Motor neuron (in vitro differentiated cells): ENCODE measurements around the gene FAM114A1. TPM values are rescaled to one million over a fixed set of nuclear protein-coding genes. Genes with fewer than 3 reads are reported as not detected.
A peak's percentile ranks its signal among the peaks of the same experiment; 100 is the strongest.
"Not testable (repeated sequence)": the region's sequence is repeated elsewhere in the genome, so short reads cannot be mapped to it uniquely, and the experiment has no call there.

Experiments
- ATAC-seq, 8 experiments: fragments of 200-7000 bp; cut with Tn5 transposase; replicated peaks in 6 of 8; 2 replicates each; pipeline ENCODE4 v1.8.0; 2021; ENCODE audit warnings: mild to moderate bottlenecking in 8 of 8, moderate library complexity in 8 of 8
- H3K27ac ChIP-seq, 2 donors: fragments of 250-450 bp; sonication (Bioruptor Pico); 2 replicates each; pipeline ENCODE4 v1.9.0; 2021; ENCODE audit warnings: antibody characterized with exemption in 2 of 2, mild to moderate bottlenecking in 2 of 2, moderate library complexity in 1 of 2
- H3K4me1 ChIP-seq, 2 donors: fragments of 250-450 bp; sonication (Bioruptor Pico); replicated peaks in 1 of 2; 2 replicates each; pipeline ENCODE4 v1.6.1; 2021; ENCODE audit warnings: antibody characterized with exemption in 2 of 2, mild to moderate bottlenecking in 2 of 2, moderate library complexity in 1 of 2
- H3K4me3 ChIP-seq, 5 donors: fragments of 250-450 bp; sonication (Bioruptor Pico); 2 replicates each; pipeline ENCODE4 v1.9.0; 2021; ENCODE audit warnings: antibody characterized with exemption in 5 of 5, mild to moderate bottlenecking in 5 of 5, moderate library complexity in 4 of 5
- WGBS, 10 experiments: fragments of 450-650 bp; shearing (Covaris generic); methylation state at CpG; one replicate each; pipeline ENCODE4 v1.0.0; 2022; 5-methylcytosine and 5-hydroxymethylcytosine counted together
- in situ Hi-C, 9 experiments: fragments of 400-800 bp; cut with MboI; loops; one replicate each; pipeline ENCODE4 v1.15.0; 2021; ENCODE audit warnings: low sequenced_read_pairs in 9 of 9, low pct_unique_long_range_greater_than_20kb in 2 of 9; ENCODE audit not compliant: unreplicated experiment in 9 of 9
- total RNA-seq, 8 experiments: library from RNA; unstranded; fragments of 300-600 nt; gene quantifications; 2 replicates each; pipeline versions ENCODE4 v1.2.3 to v1.2.4, GENCODE V29; 2022

The FAM114A1 gene
- total RNA-seq, 8 experiments from 2014 or later: 6.4 to 88.4 (median 9.7) TPM

DNA sequence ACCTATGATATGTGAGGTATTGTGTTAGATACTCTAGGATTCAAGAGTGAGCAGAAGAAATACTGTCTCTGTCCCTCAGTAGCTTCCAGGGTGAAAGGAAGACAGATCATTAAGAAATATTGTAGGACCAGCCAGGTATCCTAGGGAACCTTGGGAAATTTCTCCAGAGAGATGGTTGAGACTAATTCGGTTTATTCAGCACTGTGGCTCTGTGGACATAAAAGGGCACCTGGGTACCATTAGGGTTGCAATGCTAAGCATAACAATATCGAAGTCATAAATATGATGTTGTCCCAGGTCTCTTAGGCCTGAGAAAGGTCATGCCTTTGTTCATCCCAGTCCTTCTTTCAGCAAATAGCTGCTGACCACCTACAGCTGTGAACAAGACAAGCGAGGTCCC is 61.0 kb downstream of the FAM114A1 start:
- 0 to 100% (median 48%) methylated on average over 1 to 3 of the region's 3 CpGs; no CpG with 5 or more reads in 4 of the 10 experiments for WGBS, 10 experiments
- Histone ChIP-seq H3K4me3 (no peak overlapping the region), H3K27ac (peak overlapping the region in 1 of 2 donors; percentile 22), H3K4me1 (peaks cover 56 to 73% of the 10 kb centered on the region in 2 donors)
- in situ Hi-C loops: loop anchor here in 1 of 9 experiments (25.0 kb wide), 1 partner anchor 209 kb away; no protein-coding TSS in a partner anchor
- peak in 2 of 8 experiments; percentile 1 to 78 for ATAC-seq

DNA sequence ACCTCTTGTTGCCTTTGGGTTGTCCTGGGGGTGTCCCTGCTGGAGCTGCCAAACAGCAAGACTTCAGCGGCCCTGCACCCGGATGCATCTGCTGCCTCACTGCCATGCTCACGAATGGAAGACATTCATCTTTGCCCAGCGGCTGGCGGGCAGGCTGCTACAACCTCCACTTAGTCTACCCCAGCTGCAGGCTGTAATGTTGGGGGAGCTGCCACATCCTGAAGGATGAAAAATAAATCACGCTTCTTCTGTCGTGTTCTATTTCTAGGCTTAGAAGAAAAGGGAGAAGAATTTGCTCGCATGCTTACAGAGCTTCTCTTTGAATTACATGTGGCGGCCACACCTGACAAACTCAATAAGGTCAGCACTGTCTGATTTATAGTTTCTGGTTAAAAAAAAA is 61.4 kb downstream of the FAM114A1 start:
- Histone ChIP-seq H3K4me3 (no peak overlapping the region), H3K4me1 (peaks cover 52 to 69% of the 10 kb centered on the region in 2 donors), H3K27ac (peak overlapping the region in 1 of 2 donors; percentile 22)
- ATAC-seq: peak in 5 of 8 experiments; percentile 12 to 64 (median 26)
- in situ Hi-C loops: loop anchor here in 1 of 9 experiments (25.0 kb wide), 1 partner anchor 208 kb away; no protein-coding TSS in a partner anchor
- 39 to 100% (median 68%) methylated on average over 2 to 6 of the region's 9 CpGs; no CpG with 5 or more reads in 2 of the 10 experiments for WGBS, 10 experiments

DNA sequence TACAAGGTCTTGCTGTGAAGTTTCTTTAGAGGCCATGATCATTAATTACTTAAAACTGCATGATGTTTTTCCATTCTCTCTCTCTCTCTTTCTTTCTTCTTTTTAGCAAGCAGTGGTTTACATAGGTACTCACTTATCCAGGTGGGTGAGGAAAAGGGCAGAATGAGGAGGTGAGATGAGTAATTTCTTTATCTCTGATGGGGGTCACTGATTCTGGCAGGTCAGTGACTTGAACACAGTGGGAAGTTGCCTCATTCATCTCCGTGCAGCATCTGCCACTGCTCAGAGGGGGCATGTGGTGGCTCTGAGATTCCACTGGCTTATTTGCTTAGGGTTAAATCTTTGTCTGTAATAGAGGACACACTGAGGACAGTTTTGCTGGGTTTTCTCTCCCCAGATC is 62.6 kb downstream of the FAM114A1 start:
- Histone ChIP-seq H3K27ac (no peak overlapping the region), H3K4me1 (peaks cover 41 to 57% of the 10 kb centered on the region in 2 donors), H3K4me3 (no peak overlapping the region)
- 0 to 100% (median 14%) methylated on average over 1 of the region's 1 CpG; no CpG with 5 or more reads in 5 of the 10 experiments for WGBS, 10 experiments
- ATAC-seq: peak in 5 of 8 experiments; percentile 31 to 59 (median 43)
- in situ Hi-C loops: loop anchor here in 1 of 9 experiments (25.0 kb wide), 1 partner anchor 207 kb away; no protein-coding TSS in a partner anchor

DNA sequence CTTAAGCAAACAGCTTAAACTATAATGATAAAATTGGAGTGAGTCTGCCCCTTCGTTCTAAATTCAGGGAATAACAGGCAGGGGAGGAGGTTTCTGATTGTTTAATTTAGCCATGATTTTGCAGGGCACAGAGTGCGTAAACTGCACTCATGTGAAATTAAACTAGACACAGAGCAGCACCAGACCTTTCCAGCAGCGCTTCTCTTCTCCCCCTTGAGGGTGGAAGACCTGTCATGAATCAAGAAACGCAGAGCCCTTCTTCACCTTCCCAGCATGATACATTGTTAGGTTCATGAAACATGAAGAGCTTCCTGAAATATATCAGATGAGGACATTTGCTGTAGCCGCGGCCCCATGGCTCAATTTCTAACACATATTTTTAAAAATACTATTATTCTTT is 63.1 kb downstream of the FAM114A1 start:
- in situ Hi-C loops: loop anchor here in 1 of 9 experiments (25.0 kb wide), 1 partner anchor 207 kb away; no protein-coding TSS in a partner anchor
- WGBS, 10 experiments: 0 to 100% (median 47%) methylated on average over 1 to 6 of the region's 6 CpGs; no CpG with 5 or more reads in 1 of the 10 experiments
- H3K4me3 ChIP-seq: no peak overlapping the region
- H3K4me1 ChIP-seq: peaks cover 39 to 52% of the 10 kb centered on the region in 2 donors
- H3K27ac ChIP-seq: no peak overlapping the region
- peak in 5 of 8 experiments; percentile 21 to 85 (median 72) for ATAC-seq

DNA sequence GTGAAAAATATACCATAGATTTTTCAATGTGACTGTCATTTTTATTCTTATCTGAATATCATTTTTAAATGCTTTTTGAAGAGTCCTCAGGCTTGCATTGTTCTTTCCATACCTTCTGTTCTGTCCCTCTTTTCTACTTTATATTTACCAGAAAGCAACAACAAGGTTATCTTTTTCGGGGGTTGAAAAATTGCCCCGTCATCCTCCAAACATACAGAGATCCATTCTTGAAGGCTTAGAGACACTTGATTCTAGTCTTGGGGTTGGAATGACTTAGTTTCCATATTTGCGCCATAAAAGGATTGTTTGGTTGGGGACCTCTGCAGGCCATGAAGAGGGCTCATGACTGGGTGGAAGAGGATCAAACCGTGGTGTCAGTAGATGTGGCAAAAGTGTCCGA is 63.5 kb downstream of the FAM114A1 start:
- H3K4me3 ChIP-seq: no peak overlapping the region
- H3K4me1 ChIP-seq: peaks cover 35 to 48% of the 10 kb centered on the region in 2 donors
- no peak overlapping the region for H3K27ac ChIP-seq
- WGBS, 10 experiments: 80 to 100% (median 91%) methylated on average over 1 to 5 of the region's 5 CpGs; no CpG with 5 or more reads in 1 of the 10 experiments
- no peak for ATAC-seq
- in situ Hi-C loops: loop anchor here in 1 of 9 experiments (25.0 kb wide), 1 partner anchor 206 kb away; no protein-coding TSS in a partner anchor

DNA sequence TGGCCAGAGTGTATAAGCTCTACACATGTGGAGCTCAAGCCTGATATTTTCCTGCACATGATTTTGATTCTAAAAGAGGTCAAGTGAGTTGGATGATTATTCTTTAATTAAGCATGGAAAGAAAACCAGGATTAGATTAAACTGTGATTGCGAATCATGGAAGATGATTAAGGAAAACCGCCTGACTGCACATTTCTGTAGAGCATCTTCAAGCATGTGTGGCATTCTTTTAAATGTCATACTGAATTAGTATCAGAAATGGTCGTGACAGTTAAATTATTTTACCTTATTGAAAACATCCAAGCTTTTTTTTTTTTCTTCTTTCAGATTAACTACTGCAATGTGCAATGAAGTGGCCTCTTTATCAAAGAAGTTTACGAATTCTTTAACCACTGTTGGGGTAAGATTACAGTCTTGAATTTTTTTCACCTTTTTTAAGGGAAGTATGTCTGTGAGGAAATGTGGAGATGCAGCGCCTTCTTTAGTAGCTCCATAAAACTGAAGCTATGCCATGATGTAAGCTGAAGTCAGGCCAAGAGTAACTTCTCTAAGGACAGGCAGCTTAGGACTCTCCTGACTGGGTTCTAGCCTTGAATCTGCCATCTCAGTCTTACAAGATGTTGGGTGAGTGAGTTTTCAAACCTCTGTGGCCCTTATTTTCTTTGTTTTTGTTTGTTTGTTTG is 67.9 kb downstream of the FAM114A1 start:
- no peak for ATAC-seq

DNA sequence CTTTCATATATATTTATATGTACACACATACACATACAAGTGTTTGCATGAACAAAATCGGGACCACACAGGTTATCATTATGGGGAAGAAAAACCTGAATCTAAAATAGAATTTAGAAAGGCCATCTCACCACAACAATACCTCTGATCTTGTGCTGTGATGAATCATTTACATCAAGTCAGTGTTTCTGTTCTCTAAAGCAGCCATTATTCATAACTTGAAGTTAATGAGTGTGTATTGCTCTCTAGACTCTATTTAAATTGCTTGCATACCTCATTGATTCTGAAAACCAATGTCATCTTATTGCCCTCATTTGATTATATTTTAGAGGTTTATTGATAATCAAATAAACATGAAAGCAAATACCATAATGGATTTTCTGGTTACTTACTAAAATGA is 71.6 kb downstream of the FAM114A1 start:
- in situ Hi-C loops: loop anchor here in 1 of 9 experiments (25.0 kb wide), 1 partner anchor 198 kb away; no protein-coding TSS in a partner anchor
- H3K27ac ChIP-seq: no peak overlapping the region
- no peak overlapping the region for H3K4me3 ChIP-seq
- 33 to 100% (median 95%) methylated on average over 1 of the region's 1 CpG; no CpG with 5 or more reads in 4 of the 10 experiments for WGBS, 10 experiments
- peak in 7 of 8 experiments; percentile 32 to 69 (median 56) for ATAC-seq
- H3K4me1 ChIP-seq: peaks cover 6 to 31% of the 10 kb centered on the region in 2 donors

More for the DNA sequence above, 67.9 kb downstream of the FAM114A1 start:
- in situ Hi-C loops: loop anchor here in 1 of 9 experiments (25.0 kb wide), 1 partner anchor 202 kb away; no protein-coding TSS in a partner anchor
- Histone ChIP-seq H3K4me3 (no peak overlapping the region), H3K27ac (no peak overlapping the region), H3K4me1 (peaks cover 9 to 30% of the 10 kb centered on the region in 2 donors)
- WGBS, 10 experiments: 51 to 100% (median 89%) methylated on average over 2 to 5 of the region's 5 CpGs

DNA sequence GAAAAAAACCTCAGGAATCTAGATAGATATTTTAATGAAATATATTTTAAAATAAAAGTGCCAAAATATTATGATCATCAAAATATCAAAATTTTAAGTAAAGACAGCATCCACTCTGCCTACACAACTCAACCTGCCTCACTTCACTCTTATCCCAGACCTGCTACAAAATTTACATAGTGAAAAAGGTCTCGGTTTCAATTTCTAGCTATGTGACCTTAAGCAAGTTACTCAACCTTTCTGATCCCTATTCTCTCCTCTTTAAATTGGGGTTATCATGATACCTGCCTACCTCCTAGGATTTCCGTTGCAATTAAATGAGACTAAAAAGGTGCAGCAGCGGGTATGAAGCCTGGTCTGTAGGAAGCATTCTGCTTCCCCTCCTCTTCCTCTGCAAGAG is 72.9 kb downstream of the FAM114A1 start:
- in situ Hi-C loops: loop anchor here in 1 of 9 experiments (25.0 kb wide), 1 partner anchor 197 kb away; no protein-coding TSS in a partner anchor
- Histone ChIP-seq H3K27ac (no peak overlapping the region), H3K4me3 (no peak overlapping the region), H3K4me1 (peaks cover 14 to 44% of the 10 kb centered on the region in 2 donors)
- 80 to 100% (median 94%) methylated on average over 1 to 3 of the region's 3 CpGs; no CpG with 5 or more reads in 1 of the 10 experiments for WGBS, 10 experiments
- no peak for ATAC-seq

DNA sequence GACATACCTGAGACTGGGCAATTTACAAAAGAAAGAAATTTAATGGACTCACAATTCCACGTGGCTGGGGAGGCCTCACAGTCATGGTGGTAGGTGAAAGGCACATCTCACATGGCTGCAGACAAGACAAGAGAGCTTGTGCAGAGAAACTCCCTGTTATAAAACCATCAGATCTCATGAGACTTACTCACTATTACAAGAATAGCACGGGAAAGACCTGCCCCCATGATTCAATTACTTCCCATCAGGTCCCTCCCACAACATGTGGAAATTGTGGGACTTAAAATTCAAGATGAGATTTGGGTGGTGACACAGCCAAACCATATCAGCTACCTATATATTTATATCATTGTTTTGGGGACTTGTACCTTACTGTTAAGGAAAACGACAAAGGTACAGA is 74.3 kb downstream of the FAM114A1 start:
- H3K4me3 ChIP-seq, H3K27ac ChIP-seq: not testable (repeated sequence)
- in situ Hi-C loops: loop anchor here in 1 of 9 experiments (25.0 kb wide), 1 partner anchor 195 kb away; no protein-coding TSS in a partner anchor
- peaks cover 19 to 56% of the 10 kb centered on the region in 2 donors for H3K4me1 ChIP-seq
- 21 to 100% (median 66%) methylated on average over 1 to 3 of the region's 3 CpGs; no CpG with 5 or more reads in 2 of the 10 experiments for WGBS, 10 experiments
- ATAC-seq: peak in 6 of 8 experiments; percentile 55 to 83 (median 70)

DNA sequence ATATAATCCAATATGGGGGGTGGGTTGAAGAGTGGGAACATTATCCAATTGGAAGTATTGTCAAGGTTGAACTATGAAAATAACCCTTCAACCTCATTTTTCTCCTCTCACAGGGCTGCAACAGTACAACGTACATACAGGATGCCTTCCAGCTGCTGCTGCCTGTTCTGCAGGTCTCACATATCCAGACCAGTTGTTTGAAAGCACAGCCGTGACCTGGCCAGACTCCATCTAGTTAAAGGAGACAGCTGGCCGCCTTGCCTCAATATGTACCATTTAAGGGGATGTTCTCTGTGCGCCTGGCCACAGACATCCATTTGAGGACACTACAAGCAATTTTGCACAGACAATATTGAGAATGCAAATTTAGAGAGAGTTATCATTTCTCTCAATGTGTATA is 75.7 kb downstream of the FAM114A1 start:
- Histone ChIP-seq H3K27ac (no peak overlapping the region), H3K4me1 (peaks cover 23 to 64% of the 10 kb centered on the region in 2 donors), H3K4me3 (no peak overlapping the region)
- no peak for ATAC-seq
- in situ Hi-C loops: loop anchor here in 1 of 9 experiments (25.0 kb wide), 1 partner anchor 194 kb away; no protein-coding TSS in a partner anchor
- WGBS, 10 experiments: 64 to 95% (median 83%) methylated on average over 1 to 4 of the region's 4 CpGs; no CpG with 5 or more reads in 1 of the 10 experiments

DNA sequence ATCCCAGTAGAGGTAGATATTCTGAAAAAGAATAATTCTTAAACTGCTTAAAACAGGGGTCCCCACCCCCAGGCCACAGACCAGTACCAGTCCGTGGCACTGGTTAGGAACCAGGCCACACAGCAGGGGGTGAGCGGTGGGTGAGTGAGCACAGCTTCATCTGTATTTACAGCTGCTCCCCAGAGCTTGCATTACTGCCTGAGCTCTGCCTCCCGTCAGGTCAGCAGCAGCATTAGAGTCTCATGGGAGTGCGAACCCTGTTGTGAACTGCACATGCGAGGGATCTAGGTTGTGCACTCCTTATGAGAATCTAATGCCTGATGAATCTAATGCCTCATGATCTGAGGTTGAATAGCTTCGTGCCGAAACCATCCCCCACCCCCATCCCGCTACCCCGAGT is 76.8 kb downstream of the FAM114A1 start:
- H3K27ac ChIP-seq: peak overlapping the region; percentile 20 to 34
- peak in 3 of 8 experiments; percentile 43 to 82 (median 50) for ATAC-seq

DNA sequence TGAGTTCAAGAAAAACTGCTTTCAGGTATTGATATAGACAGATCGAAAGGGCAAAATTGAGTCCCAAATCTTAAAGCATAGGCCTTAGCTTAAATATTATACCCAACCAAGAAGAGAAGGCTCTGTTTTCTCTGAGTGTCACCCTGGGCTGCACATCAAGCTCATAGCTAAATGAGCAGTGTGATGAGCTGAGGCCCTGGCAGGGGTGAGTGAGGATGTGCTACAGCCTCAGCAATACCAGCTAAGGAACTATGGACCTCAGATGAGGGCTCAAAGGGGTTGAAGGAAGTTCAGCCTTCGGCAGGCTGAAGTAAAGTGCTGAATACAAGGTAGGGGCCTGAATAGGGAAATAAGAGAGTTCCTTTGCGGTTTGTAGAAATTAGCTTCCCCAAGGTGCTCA is 79.3 kb downstream of the FAM114A1 start:
- Histone ChIP-seq H3K4me3 (no peak overlapping the region), H3K27ac (no peak overlapping the region), H3K4me1 (peaks cover 34 to 67% of the 10 kb centered on the region in 2 donors)
- in situ Hi-C loops: loop anchor here in 1 of 9 experiments (25.0 kb wide), 1 partner anchor 190 kb away; no protein-coding TSS in a partner anchor
- 57 to 100% (median 83%) methylated on average over 1 to 2 of the region's 3 CpGs; no CpG with 5 or more reads in 3 of the 10 experiments for WGBS, 10 experiments
- peak in 5 of 8 experiments; percentile 61 to 82 (median 69) for ATAC-seq

More for the DNA sequence above, 76.8 kb downstream of the FAM114A1 start:
- Histone ChIP-seq H3K4me1 (peaks cover 22 to 64% of the 10 kb centered on the region in 2 donors), H3K4me3 (no peak overlapping the region)
- in situ Hi-C loops: loop anchor here in 1 of 9 experiments (25.0 kb wide), 1 partner anchor 193 kb away; no protein-coding TSS in a partner anchor
- 60 to 96% (median 75%) methylated on average over 1 to 9 of the region's 9 CpGs; no CpG with 5 or more reads in 2 of the 10 experiments for WGBS, 10 experiments
